SKM-1 (cell line): Measurements from ENCODE around the gene TMEM175.

ENCODE experiments used
- DNase-seq: peaks from one replicate; lab custom pipeline; 2025; ENCODE audit not compliant: unreplicated experiment; lab: John Stamatoyannopoulos, UW

TMEM175 gene

GRCh38 chr4:931960-932712, at the start of gene TMEM175, which contains the start of gene GAK:
TSS of gene TMEM175 (plus strand) at chr4:932460. CDS start at chr4:947740, 15,280 bp downstream.
TSS of gene GAK (minus strand) at chr4:932316. CDS start at chr4:932187, 129 bp downstream.
- peak; percentile 96 for DNase-seq

DNA sequence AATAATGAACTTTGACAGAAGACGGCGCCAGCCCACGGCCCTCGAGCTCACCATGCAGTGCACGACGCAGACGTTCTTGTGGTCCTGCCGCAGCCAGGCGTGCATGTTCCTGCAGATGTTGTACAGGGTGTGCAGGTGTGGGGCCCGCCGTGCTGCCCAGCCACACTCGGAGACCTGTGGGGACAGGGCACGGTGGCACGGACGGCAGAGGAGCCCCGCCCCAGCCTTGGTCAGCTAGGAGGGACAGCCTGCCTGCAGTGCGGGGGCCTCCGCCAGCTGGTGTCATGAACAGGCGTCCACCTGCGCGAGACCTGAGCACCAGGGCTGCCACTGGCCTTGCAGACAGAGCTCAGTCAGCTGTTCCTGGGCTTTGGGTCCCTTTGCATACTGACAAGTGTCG, 49.6 kb upstream of the TMEM175 start:
- DNase-seq: no peak

DNA sequence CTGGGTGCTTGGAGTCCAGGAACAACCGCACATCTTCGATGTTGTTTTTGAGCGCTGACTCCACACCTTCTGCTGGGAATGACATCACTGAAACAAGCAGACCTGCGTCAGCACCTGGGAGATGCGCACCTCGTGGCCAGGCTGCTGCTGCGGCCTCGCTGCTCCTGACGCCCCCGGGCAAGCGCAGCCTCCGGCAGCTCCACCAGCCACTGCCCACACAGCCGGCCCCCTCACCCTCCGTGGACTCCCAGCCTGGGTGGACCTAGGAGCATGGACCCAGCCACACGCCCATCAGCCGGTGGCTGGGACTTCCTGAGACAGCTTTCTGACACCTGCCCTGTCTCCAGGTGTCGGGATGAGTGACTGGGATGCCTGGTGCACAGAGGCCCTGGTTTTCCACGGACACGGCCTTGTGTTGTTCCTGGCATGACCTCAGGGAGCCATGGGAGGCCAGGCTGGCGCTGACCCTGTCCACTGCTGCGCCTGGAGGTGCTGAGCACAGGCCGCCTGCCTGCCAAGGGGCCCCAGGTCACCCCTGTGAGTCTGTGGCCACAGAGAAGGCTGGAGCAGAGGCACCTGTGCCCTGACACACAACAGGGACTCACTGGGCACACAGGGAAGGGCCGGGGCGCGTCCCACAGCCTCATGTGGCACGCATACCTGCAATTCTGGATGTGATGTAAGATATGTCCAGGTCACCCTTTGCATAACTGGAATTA, 48.7 kb upstream of the TMEM175 start:
- DNase-seq: no peak

DNA sequence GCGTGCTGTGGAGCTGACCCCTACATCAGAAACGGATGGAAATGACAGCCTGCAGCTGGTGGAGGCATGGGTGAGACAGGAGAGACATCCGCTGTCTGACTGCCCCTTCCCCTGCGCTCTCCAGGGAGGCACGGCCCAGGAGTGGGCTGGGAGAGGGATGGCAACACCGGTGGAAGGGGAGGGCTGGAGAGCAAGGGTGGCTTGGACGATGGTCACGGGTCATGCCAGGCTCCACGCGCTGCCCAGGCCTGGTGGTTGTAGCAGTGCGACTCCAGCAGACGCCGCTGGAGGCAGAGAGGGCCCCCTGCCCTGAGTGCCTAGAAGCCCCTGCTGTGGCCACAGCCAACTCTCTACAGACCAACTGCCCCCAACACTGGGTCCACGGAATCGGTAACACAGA, 48.0 kb upstream of the TMEM175 start:
- DNase-seq: no peak

- DNase-seq: no peak
Observed at GRCh38 chr4:884896-885295, 47.4 kb upstream of the TMEM175 start.

DNA sequence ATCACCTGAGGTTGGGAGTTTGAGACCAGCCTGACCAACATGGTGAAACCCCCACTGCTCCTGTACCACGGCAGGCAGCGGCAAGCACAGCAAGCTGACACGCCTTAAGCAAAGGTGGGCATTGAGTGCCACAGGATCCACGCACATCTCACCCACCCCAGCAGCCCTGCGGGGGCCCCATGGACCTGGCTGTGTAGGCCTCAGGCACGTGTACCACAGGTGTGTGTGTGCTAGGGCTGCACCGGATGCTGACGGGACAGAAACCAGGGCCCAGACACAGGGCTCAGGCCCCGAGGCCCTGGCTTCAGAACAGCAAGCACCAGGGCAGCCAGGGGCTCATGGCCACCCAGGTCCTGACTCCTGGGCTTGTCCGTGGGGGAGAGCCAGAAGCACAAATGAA, 46.9 kb upstream of the TMEM175 start:
- no peak for DNase-seq

DNA sequence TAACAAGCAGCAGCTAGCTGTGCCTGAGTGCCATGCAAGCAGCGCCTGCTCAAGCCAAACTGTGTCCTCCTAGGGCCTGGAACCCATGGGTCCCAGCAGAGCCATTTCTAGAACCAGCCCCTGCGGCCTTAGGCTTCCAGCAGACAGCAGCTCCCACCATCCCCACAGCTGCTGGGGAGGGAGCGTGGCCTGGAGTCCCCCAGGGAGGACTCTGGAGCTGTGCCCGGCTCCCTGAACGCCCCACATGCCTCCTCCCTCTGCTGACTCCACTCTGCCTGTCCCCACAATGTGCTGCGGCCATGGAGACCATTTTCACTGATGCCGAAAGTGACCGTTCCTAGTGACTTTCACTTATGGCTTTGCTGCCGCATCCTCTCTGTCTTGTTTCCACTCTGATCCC, 46.0 kb upstream of the TMEM175 start:
- DNase-seq: no peak

DNA sequence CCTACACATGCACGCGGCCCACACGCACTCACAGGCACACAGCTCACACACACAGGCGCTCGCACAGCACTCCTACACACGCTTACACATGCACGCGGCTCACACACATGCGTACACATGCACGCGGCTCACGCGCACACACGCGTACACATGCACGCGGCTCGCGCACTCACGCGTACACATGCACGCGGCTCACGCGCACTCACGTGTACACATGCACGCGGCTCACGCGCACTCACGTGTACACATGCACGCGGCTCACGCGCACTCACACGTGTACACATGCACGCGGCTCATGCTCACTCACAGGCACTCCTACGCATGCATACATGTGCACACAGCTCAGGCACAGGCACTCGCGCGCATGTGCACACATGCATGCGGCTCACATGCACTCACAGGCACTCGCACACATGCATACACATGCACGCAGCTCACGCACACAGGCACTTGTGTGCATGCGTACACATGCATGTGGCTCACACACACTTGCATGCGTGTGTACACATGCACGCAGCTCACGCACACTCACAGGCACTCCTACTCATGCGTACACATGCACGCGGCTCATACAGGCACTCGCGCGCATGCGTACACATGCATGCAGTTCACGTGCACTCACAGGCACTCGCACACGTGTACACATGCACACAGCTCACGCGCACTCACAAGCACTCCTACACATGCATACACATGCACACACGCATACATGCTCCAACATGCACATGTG, 45.1 kb upstream of the TMEM175 start:
- DNase-seq: no peak

DNA sequence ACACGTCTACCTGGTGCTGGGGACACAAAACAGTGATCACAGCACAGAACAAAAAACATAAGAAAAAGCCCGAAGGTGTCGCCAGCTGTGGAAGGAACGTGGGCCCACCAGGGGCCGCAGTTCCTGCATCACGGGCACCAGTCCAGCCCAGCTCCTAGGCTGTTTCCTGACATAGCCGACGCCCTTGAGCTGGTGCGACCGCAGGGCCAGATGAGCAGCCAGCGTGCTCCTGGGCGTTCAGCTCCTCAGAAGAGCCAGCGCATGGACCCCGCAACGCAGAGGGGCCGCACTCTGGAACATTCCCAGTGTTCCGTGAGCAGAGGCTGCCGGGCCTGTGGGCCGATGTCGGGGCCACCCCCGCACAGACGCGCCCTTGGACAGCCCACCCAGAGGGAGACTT, 44.2 kb upstream of the TMEM175 start:
- DNase-seq: no peak

DNA sequence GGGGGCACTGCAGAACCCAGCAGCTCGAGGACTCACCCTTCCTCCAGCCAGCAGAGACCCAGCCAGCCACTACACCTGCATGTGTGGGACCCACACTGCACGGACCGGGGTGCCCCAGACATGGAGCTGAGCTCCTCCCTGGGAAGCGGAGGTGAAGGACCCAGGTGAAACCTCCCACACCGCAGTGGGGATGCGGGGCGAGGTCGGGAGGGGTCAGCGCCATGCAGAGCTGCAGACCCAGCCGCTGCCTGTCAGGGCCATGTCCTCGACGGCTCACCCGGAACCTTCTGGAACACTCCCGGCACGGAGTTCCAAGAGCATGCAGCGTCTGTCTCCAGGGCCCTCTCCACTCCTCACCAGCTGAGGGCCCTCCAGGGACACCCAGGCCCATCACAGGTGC, 42.7 kb upstream of the TMEM175 start:
- no peak for DNase-seq

- DNase-seq: no peak
Observed at GRCh38 chr4:890036-890695, 42.1 kb upstream of the TMEM175 start.

DNA sequence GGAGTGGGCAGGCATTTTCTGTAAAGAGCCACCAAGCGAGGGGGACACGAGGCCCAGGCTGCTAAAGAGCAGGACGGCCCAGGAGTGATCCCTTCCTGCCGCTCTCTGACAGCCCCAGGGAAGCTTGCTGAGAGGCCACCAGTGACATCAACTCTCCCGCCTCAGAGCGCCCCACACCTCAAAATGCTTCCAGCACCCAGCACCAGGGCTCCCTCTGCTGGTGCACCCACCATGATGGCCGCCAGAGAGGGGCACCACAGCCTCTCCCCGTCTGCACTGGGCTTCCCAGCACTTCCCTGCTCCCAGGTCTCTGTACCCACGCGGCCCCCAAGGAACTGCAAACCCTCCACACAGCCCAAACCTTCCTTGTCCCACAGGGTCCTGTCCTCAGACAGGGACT, 40.5 kb upstream of the TMEM175 start:
- no peak for DNase-seq

DNA sequence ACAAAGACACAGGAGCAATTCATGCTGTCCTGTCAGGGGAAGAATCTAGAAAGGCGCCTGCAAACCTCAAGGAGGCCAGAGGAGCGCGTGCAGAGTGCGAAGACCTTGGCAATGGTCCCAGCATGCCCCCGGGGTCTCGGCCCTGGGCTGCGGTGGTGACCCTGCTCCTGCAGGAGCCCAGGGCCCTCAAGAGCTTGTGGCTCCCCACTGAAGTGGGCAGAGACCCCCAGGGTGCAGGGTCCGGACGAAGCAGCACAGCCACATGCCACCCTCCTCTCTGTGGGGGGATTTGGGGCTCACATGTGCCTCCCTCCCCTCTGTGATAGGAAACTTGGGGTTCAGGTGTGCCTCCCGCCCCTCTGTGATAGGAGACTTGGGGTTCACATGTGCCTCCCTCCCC, 39.5 kb upstream of the TMEM175 start:
- no peak for DNase-seq

DNA sequence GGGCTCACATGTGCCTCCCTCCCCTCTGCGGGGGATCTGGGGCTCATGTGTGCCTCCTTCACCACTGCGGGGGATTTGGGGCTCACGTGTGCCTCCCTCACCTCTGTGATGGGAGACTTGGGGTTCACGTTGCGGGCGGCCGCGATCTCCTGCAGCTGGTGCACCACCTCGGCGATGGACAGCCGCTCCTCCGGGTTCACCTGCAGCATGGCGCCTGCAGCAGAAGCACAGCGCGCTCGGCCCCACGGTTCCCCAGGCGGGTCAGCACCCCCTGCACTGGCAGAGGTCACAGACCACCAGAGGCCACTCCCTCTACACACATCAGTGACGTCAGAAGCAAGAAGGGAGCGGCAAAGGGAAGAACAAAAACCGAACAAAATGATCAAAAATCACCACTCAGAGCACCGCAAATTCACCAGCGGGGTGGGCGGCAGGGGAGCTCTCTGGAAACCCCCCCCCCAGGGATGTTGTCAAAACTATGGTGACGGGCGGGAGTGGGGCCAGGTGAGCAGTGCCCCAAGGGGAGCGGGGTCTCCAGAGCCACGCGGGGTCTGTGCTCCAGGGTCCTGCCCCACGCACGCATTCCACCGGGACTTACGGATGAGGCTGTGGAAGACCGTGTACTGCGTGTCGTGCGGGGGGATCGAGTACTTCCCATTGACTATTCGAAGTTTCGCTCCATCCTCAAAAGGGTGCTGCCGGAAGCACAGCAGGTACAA, 38.8 kb upstream of the TMEM175 start:
- DNase-seq: no peak

- no peak for DNase-seq
Observed at GRCh38 chr4:893995-894705, 38.1 kb upstream of the TMEM175 start.

- DNase-seq: no peak
Observed at GRCh38 chr4:895596-895995, 36.7 kb upstream of the TMEM175 start.

DNA sequence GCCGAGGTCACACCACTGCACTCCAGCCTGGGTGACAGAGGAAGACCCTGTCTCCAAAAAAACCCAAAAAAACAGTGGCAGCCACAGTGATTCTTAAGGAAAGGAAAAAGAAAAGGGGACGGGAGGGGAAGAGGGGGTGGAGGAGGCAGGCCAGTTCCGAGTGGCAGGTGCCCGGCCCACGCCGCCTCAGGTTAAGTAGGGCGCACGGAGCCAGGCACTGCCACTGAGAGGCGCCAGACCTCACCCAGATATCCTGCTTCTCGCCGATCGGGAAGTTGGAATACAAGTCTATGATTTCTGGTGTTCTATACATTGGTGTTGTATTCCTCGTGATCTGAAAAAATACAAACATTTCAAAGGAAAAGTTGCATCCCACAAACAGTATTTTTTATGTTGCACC, 36.0 kb upstream of the TMEM175 start:
- no peak for DNase-seq

DNA sequence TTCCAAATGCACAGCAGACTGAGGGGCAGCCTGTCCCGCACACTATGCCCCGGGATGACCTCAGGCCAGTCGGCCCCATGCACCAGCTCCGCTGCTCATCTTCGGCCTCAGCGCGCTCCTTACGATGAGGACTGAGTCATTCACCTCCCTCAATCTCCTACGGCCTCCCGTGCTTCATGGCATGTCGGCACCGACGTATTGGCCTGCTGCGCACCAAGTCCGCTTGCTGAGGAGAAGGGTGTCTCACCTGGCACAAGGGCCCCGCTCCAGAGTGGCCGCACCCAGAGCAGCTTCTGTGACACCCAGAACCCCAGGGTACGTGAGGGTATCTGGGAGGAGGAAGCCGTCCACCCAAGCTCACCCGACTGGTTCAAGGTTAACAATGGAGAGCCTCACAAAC, 35.6 kb upstream of the TMEM175 start:
- no peak for DNase-seq

DNA sequence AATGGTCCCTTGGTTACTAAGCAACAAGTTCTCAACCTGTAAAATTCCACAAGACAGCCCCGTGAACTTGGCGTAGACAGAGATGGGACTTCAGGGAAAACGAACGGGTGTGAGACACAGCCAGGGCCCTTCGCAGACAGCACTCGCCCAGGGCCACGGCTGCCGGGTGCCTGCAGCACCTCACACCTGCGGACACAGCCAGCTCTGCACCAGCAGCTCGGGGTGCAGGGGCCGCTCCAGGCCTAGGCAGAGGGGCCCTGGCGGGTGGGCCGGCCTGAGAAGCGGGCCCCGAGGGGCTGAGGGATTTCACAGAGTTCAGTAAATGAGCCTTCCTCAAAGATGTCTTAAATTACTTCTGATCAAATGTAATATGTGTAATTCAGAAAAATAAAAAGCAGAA, 34.1 kb upstream of the TMEM175 start:
- DNase-seq: no peak
